Endothelial cell (in vitro differentiated cells): Measurements from ENCODE around the gene P2RY14. TPM values are rescaled to one million over a fixed set of nuclear protein-coding genes. Genes with fewer than 3 reads are reported as not detected.
"Not testable (repeated sequence)": the region's sequence is repeated elsewhere in the genome, so short reads cannot be mapped to it uniquely, and the experiment has no call there.

Source experiments
- DNase-seq: peaks from one replicate; pipeline ENCODE4 v3.0.0; 2021; ENCODE audit warnings: low spot score
- H3K27ac Mint-ChIP-seq: one replicate; pipeline ENCODE4 v1.8.0; 2021; ENCODE audit warnings: mixed read lengths, inconsistent platforms; ENCODE audit not compliant: unreplicated experiment
- H3K27me3 Mint-ChIP-seq: one replicate; pipeline ENCODE4 v1.8.0; 2021; ENCODE audit warnings: mild to moderate bottlenecking, moderate library complexity, mixed read lengths, inconsistent platforms; ENCODE audit not compliant: unreplicated experiment
- H3K36me3 Mint-ChIP-seq: one replicate; pipeline ENCODE4 v1.8.0; 2021; ENCODE audit warnings: mild to moderate bottlenecking, low read depth, mixed read lengths, inconsistent platforms; ENCODE audit not compliant: unreplicated experiment
- H3K4me1 Mint-ChIP-seq: one replicate; pipeline ENCODE4 v1.8.0; 2021; ENCODE audit warnings: mild to moderate bottlenecking, mixed read lengths, inconsistent platforms; ENCODE audit not compliant: unreplicated experiment
- H3K4me3 Mint-ChIP-seq: one replicate; pipeline ENCODE4 v1.8.0; 2021; ENCODE audit warnings: mild to moderate bottlenecking, mixed read lengths, inconsistent platforms; ENCODE audit not compliant: unreplicated experiment
- H3K9me3 Mint-ChIP-seq: one replicate; pipeline ENCODE4 v1.8.0; 2021; ENCODE audit warnings: mixed read lengths, inconsistent platforms; ENCODE audit not compliant: unreplicated experiment
- total RNA-seq: library from RNA; stranded (reverse); fragmentation: NEBNext Ultra II Directional; extraction: Animal tissue kit (Norgen Biotek cat#: 25700); gene quantifications from one replicate; pipeline ENCODE4 v1.2.1, GENCODE V29; 2021; ENCODE audit not compliant: unreplicated experiment
- TF ChIP-seq, protein P1 (sequence below): fragments of 200-600 bp; sonication (generic); IDR thresholded peaks from one replicate; pipeline ENCODE4 v1.5.0; 2021; ENCODE audit warnings: antibody characterized with exemption; ENCODE audit not compliant: unreplicated experiment

The P2RY14 gene
- total RNA-seq, 1 donor from 2014 or later = 0.21 TPM

DNA sequence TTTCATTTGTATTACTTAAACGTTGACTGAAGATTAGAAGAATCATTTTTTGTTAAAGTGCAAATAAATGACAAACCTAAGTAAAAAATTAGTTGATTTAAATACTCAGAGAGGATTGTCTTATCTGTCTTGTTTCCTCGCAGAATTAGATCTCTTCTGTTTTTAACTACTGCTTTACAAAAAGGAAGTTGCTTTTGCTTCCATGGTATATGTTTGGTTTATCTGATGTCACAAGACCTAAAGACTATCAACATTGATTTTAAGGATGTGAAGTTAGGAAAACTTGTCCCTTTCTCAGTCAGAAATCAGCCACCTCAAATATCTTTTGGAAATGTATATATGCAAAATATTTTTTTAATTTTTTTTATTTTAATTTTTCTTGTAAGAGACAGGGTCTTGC, 104.0 kb downstream of the P2RY14 start:
- H3K36me3 Mint-ChIP-seq = no peaks in the 10 kb centered on the region
- H3K4me3 Mint-ChIP-seq = no peak overlapping the region
- H3K27me3 Mint-ChIP-seq = peaks cover 3% of the 10 kb centered on the region
- TF ChIP-seq, protein P1, sequence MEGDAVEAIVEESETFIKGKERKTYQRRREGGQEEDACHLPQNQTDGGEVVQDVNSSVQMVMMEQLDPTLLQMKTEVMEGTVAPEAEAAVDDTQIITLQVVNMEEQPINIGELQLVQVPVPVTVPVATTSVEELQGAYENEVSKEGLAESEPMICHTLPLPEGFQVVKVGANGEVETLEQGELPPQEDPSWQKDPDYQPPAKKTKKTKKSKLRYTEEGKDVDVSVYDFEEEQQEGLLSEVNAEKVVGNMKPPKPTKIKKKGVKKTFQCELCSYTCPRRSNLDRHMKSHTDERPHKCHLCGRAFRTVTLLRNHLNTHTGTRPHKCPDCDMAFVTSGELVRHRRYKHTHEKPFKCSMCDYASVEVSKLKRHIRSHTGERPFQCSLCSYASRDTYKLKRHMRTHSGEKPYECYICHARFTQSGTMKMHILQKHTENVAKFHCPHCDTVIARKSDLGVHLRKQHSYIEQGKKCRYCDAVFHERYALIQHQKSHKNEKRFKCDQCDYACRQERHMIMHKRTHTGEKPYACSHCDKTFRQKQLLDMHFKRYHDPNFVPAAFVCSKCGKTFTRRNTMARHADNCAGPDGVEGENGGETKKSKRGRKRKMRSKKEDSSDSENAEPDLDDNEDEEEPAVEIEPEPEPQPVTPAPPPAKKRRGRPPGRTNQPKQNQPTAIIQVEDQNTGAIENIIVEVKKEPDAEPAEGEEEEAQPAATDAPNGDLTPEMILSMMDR = no peak
- H3K27ac Mint-ChIP-seq = no peak overlapping the region
- no peak for DNase-seq
- no peaks in the 10 kb centered on the region for H3K9me3 Mint-ChIP-seq
- H3K4me1 Mint-ChIP-seq = peaks cover 31% of the 10 kb centered on the region

DNA sequence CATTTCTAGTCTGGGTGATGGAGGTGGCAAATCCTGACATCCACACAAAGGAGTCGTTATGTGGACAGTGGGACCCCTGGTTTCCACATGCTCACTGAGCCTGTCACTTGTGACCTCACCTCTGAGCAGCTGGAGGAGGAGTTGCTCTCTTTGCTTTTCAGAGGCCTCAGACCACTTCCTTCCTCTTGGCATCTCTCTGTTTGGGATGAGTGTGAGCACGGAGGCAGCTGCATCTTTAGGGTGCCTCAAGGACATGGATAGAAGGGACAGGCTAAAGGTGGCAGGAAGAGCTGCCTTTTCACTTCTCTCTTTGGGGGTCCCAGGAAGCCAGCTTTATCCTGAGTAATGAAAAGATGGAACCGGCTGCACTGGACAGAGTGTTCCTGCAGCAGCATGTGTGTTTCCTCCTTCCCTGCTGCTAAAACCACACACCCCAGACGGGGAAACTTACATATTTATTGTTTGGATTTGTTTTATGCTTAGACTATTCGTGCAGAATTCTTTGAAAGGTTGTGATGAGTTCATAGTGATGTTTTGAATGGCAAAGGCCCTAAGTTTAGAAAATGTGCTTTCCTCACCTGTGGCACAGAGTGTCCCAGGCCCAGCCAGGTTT, 107.1 kb downstream of the P2RY14 start:
- TF ChIP-seq, protein P1 = no peak
- H3K36me3 Mint-ChIP-seq = no peaks in the 10 kb centered on the region
- no peak overlapping the region for H3K4me3 Mint-ChIP-seq
- no peaks in the 10 kb centered on the region for H3K9me3 Mint-ChIP-seq
- peaks cover 3% of the 10 kb centered on the region for H3K27me3 Mint-ChIP-seq
- H3K4me1 Mint-ChIP-seq = peaks cover 27% of the 10 kb centered on the region
- DNase-seq = no peak
- peak overlapping the region; percentile 67 for H3K27ac Mint-ChIP-seq

DNA sequence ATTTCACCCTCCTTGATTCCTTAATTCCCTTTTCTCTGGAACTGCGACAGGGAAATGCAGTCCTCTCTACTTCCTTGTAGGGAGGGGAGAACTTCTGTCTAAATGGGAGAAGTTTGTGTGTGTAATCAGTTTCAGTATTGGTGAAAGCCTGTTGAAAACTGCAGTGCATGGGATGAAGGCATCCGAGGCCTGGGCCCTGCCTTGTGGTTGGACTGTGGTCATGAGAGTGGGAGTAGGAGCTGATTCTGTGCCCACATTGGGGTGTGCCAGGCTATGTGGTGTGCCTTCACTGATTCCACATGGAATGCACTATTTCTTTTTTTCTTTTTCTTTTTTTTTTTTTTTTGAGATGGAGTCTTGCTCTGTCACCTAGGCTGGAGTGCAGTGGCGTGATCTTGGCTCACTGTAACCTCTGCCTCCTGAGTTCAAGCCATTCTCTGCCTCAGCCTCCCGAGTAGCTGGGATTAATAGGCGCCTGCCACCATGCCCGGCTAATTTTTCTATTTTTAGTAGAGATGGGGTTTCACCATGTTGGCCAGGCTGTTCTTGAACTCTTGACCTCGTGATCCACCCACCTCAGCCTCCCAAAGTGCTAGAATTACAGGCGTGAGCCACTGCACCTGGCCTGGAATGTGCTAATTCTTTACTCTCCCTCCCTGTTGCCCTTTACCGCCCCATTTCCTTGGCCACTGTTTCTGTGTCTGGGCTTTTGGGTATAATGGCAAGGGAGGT, 108.2 kb downstream of the P2RY14 start:
- H3K36me3 Mint-ChIP-seq, H3K9me3 Mint-ChIP-seq, DNase-seq, H3K27ac Mint-ChIP-seq, H3K27me3 Mint-ChIP-seq, H3K4me3 Mint-ChIP-seq: not testable (repeated sequence)
- H3K4me1 Mint-ChIP-seq = peaks cover 27% of the 10 kb centered on the region

DNA sequence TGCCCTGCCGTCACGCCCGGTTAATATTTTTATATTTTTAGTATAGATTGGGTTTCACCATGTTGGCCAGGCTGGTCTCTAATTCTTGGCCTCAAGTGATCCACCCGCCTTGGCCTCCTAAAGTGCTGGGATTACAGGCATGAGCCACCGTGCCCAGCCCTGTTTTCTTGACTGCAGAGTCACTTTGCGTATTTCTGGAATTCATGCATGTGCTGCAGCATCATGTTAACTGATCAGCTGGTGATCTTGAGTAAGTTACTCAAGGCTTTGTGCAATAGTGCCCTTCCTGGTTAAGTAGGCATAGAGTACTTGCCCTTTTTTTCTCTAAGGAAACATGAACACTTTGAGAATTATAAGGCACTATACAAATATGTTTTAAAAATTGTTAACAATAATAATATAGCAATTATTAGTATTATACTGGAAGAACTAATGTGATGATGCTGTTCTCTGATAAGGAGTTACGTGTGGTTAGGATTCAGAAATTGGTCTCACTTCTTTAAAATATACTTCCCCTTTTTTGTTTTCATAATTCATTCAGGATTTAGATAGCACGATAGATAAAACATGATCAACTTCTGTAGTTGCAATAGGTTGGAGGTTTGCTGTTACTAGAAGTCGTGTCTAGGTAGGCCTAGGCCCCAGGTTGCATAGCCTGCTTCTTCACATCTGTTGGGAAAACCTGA, 108.9 kb downstream of the P2RY14 start:
- Mint-ChIP-seq H3K4me1 (peaks cover 27% of the 10 kb centered on the region), H3K9me3 (no peaks in the 10 kb centered on the region), H3K36me3 (no peaks in the 10 kb centered on the region), H3K4me3 (no peak overlapping the region), H3K27me3 (peaks cover 3% of the 10 kb centered on the region), H3K27ac (no peak overlapping the region)
- TF ChIP-seq, protein P1 = no peak
- no peak for DNase-seq

DNA sequence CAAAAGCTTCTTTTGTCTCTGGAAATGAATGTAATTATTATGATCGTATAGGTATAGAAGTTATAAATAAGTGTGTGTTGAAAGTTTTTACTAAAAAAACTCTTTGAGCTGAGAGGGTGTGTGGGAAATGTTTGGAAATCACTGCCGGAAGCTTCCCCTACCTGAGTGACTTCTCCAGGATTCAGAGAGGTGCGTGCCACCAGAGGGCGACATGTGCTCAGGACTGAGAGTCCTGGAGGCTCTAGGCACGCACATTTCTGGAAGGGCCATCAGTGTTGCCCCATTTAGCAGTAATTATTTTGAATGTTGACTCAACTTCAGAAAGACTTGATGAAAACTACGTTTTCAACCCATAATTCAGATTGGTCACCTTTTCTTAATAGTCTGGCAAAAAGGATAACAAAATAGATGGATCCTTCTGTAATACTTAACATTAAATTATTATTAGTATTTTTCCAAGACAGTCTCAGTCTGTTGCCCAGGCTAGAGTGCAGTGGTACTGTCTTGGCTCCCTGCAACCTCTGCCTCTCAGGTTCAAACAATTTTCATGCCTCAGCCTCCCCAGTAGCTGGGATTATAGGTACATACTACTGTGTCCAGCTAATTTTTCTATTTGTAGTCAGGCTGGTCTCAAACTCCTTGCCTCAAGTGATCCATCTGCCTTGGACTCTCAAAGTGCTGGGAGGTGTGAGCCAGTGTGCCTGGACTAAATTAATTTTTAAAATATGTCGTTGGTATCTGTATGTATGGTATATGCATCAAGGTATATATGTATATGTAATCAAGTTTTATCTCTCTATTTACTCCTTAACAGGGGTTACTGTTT, 109.9 kb downstream of the P2RY14 start:
- peaks cover 3% of the 10 kb centered on the region for H3K27me3 Mint-ChIP-seq
- TF ChIP-seq, protein P1 = peak; percentile 55
- H3K4me3 Mint-ChIP-seq = no peak overlapping the region
- peaks cover 24% of the 10 kb centered on the region for H3K4me1 Mint-ChIP-seq
- no peaks in the 10 kb centered on the region for H3K36me3 Mint-ChIP-seq
- peak; percentile 77 for DNase-seq
- no peaks in the 10 kb centered on the region for H3K9me3 Mint-ChIP-seq
- H3K27ac Mint-ChIP-seq = no peak overlapping the region
